OCI-LY1 (cell line): Measurements from ENCODE around the gene LRRC61.

Experiments
- CTCF ChIP-seq: fragments of 200-600 bp; sonication (generic), shearing (Covaris generic); IDR thresholded peaks from 2 replicates; pipeline ENCODE4 v1.5.1; 2017; ENCODE audit warnings: mild to moderate bottlenecking, antibody characterized with exemption, low read length, moderate library complexity, mixed read lengths
- EZH2 ChIP-seq: fragments of 200-600 bp; sonication (generic), shearing (Covaris generic); IDR thresholded peaks from 2 replicates; pipeline ENCODE4 v1.8.0; 2017; ENCODE audit warnings: borderline replicate concordance, mixed run types, mild to moderate bottlenecking, antibody characterized with exemption, low read length, moderate library complexity, mixed read lengths

- TF ChIP-seq EZH2 (no peak), CTCF (no peak)
Observed at GRCh38 chr7:150380463-150380862, 57.3 kb downstream of the LRRC61 start.
